SK-N-SH treated with all-trans-retinoic acid at 6 μM for 48 hours (cell line): Measurements from ENCODE around the gene SLC51B.

Experiments used
- ARNTL ChIP-seq: fragments of 450-650 bp; formaldehyde crosslinking; IDR thresholded peaks from 2 replicates; pipeline ENCODE4 v1.5.0; 2020; ENCODE audit warnings: low read depth, mild to moderate bottlenecking, moderate library complexity, borderline replicate concordance
- ESRRG ChIP-seq: fragments of 250-450 bp; sonication (Bioruptor Pico); IDR thresholded peaks from 2 replicates; pipeline ENCODE4 v1.6.1; 2021; ENCODE audit warnings: mild to moderate bottlenecking
- RARB ChIP-seq: fragments of 250-450 bp; sonication (Bioruptor Pico); IDR thresholded peaks from 2 replicates; pipeline ENCODE4 v1.8.0; 2021; ENCODE audit warnings: mild to moderate bottlenecking, moderate library complexity
- TCF4 ChIP-seq: fragments of 250-450 bp; sonication (Bioruptor Pico); IDR thresholded peaks from 2 replicates; pipeline ENCODE4 v1.8.0; 2021; ENCODE audit warnings: mild to moderate bottlenecking, moderate library complexity, borderline replicate concordance
- TOX ChIP-seq: fragments of 250-450 bp; sonication (Bioruptor Pico); IDR thresholded peaks from 2 replicates; pipeline ENCODE4 v1.8.0; 2021; ENCODE audit warnings: mild to moderate bottlenecking, moderate library complexity, borderline replicate concordance
- ZC3H10 ChIP-seq: fragments of 250-450 bp; sonication (Bioruptor Pico); IDR thresholded peaks from 2 replicates; pipeline ENCODE4 v1.5.1; 2021; ENCODE audit warnings: mild to moderate bottlenecking, moderate library complexity
- ZFP3 ChIP-seq: fragments of 250-450 bp; sonication (Bioruptor Pico); IDR thresholded peaks from 2 replicates; pipeline ENCODE4 v1.5.0; 2020; ENCODE audit warnings: mild to moderate bottlenecking, moderate library complexity
- ZNF565 ChIP-seq: fragments of 450-650 bp; formaldehyde crosslinking; conservative IDR thresholded peaks from 2 replicates; pipeline ENCODE4 v1.5.0; 2020; ENCODE audit warnings: low read depth, mild to moderate bottlenecking, moderate library complexity
- TF ChIP-seq, protein P1 (sequence below): fragments of 250-450 bp; sonication (Bioruptor Pico); IDR thresholded peaks from 2 replicates; pipeline ENCODE4 v1.5.0; 2020; ENCODE audit warnings: mild to moderate bottlenecking, moderate library complexity
- TF ChIP-seq, protein P2 (sequence below): fragments of 250-450 bp; sonication (Bioruptor Pico); IDR thresholded peaks from 2 replicates; pipeline ENCODE4 v1.5.1; 2020; ENCODE audit warnings: low read depth, mild to moderate bottlenecking, moderate library complexity
- TF ChIP-seq, protein P3 (sequence below): fragments of 250-450 bp; sonication (Bioruptor Pico); IDR thresholded peaks from 2 replicates; pipeline ENCODE4 v1.8.0; 2020; ENCODE audit warnings: mild to moderate bottlenecking, moderate library complexity, borderline replicate concordance
- TF ChIP-seq, protein P4 (sequence below): fragments of 250-450 bp; sonication (Bioruptor Pico); IDR thresholded peaks from 2 replicates; pipeline ENCODE4 v1.8.0; 2021; ENCODE audit warnings: low read depth, mild to moderate bottlenecking, moderate library complexity, borderline replicate concordance
- TF ChIP-seq, protein P5 (sequence below): fragments of 250-450 bp; sonication (Bioruptor Pico); IDR thresholded peaks from 2 replicates; pipeline ENCODE4 v1.5.1; 2021; ENCODE audit warnings: mild to moderate bottlenecking, moderate library complexity

DNA sequence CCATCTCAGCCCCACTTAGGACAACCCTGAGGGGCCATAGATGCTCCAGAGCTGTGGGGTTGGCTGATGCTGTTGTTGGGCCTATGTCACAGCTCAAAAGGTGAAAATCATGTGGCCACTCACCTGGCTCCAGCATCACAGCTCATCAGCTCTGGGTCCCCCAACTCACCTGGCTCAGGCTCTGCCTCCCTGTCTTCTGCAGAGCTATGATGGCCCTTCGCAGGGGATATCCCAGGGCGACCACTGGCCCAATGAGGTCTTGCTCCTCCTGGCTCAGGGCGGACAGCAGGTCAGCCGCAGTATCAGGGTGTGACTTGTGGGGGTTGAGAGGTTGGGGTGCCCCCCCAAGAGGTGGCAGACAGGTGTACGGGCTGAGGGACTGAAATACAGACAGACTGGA lies 54.1 kb downstream of the SLC51B start:
- TF ChIP-seq, protein P1, sequence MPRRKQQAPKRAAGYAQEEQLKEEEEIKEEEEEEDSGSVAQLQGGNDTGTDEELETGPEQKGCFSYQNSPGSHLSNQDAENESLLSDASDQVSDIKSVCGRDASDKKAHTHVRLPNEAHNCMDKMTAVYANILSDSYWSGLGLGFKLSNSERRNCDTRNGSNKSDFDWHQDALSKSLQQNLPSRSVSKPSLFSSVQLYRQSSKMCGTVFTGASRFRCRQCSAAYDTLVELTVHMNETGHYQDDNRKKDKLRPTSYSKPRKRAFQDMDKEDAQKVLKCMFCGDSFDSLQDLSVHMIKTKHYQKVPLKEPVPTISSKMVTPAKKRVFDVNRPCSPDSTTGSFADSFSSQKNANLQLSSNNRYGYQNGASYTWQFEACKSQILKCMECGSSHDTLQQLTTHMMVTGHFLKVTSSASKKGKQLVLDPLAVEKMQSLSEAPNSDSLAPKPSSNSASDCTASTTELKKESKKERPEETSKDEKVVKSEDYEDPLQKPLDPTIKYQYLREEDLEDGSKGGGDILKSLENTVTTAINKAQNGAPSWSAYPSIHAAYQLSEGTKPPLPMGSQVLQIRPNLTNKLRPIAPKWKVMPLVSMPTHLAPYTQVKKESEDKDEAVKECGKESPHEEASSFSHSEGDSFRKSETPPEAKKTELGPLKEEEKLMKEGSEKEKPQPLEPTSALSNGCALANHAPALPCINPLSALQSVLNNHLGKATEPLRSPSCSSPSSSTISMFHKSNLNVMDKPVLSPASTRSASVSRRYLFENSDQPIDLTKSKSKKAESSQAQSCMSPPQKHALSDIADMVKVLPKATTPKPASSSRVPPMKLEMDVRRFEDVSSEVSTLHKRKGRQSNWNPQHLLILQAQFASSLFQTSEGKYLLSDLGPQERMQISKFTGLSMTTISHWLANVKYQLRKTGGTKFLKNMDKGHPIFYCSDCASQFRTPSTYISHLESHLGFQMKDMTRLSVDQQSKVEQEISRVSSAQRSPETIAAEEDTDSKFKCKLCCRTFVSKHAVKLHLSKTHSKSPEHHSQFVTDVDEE (CRISPR knock-in tag) = no peak
- TF ChIP-seq, protein P2, sequence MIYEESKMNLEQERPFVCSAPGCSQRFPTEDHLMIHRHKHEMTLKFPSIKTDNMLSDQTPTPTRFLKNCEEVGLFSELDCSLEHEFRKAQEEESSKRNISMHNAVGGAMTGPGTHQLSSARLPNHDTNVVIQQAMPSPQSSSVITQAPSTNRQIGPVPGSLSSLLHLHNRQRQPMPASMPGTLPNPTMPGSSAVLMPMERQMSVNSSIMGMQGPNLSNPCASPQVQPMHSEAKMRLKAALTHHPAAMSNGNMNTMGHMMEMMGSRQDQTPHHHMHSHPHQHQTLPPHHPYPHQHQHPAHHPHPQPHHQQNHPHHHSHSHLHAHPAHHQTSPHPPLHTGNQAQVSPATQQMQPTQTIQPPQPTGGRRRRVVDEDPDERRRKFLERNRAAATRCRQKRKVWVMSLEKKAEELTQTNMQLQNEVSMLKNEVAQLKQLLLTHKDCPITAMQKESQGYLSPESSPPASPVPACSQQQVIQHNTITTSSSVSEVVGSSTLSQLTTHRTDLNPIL (CRISPR knock-in tag) = no peak
- TF ChIP-seq TCF4 (CRISPR knock-in tag) (no peak), RARB (CRISPR knock-in tag) (no peak), ZFP3 (no peak), ESRRG (CRISPR knock-in tag) (no peak), TOX (no peak), ZC3H10 (CRISPR knock-in tag) (no peak), ZNF565 (no peak), ARNTL (CRISPR knock-in tag) (no peak)
- TF ChIP-seq, protein P3, sequence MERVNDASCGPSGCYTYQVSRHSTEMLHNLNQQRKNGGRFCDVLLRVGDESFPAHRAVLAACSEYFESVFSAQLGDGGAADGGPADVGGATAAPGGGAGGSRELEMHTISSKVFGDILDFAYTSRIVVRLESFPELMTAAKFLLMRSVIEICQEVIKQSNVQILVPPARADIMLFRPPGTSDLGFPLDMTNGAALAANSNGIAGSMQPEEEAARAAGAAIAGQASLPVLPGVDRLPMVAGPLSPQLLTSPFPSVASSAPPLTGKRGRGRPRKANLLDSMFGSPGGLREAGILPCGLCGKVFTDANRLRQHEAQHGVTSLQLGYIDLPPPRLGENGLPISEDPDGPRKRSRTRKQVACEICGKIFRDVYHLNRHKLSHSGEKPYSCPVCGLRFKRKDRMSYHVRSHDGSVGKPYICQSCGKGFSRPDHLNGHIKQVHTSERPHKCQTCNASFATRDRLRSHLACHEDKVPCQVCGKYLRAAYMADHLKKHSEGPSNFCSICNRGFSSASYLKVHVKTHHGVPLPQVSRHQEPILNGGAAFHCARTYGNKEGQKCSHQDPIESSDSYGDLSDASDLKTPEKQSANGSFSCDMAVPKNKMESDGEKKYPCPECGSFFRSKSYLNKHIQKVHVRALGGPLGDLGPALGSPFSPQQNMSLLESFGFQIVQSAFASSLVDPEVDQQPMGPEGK (CRISPR knock-in tag) = no peak
- TF ChIP-seq, protein P4, sequence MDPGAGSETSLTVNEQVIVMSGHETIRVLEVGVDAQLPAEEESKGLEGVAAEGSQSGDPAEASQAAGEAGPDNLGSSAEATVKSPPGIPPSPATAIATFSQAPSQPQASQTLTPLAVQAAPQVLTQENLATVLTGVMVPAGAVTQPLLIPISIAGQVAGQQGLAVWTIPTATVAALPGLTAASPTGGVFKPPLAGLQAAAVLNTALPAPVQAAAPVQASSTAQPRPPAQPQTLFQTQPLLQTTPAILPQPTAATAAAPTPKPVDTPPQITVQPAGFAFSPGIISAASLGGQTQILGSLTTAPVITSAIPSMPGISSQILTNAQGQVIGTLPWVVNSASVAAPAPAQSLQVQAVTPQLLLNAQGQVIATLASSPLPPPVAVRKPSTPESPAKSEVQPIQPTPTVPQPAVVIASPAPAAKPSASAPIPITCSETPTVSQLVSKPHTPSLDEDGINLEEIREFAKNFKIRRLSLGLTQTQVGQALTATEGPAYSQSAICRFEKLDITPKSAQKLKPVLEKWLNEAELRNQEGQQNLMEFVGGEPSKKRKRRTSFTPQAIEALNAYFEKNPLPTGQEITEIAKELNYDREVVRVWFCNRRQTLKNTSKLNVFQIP = no peak
- TF ChIP-seq, protein P5, sequence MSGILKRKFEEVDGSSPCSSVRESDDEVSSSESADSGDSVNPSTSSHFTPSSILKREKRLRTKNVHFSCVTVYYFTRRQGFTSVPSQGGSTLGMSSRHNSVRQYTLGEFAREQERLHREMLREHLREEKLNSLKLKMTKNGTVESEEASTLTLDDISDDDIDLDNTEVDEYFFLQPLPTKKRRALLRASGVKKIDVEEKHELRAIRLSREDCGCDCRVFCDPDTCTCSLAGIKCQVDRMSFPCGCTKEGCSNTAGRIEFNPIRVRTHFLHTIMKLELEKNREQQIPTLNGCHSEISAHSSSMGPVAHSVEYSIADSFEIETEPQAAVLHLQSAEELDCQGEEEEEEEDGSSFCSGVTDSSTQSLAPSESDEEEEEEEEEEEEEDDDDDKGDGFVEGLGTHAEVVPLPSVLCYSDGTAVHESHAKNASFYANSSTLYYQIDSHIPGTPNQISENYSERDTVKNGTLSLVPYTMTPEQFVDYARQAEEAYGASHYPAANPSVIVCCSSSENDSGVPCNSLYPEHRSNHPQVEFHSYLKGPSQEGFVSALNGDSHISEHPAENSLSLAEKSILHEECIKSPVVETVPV (CRISPR knock-in tag) = no peak
